Effector memory CD4-positive, alpha-beta T cell (primary cell): ENCODE data around the gene GLT6D1.

ENCODE experiments used
- DNase-seq, 3 donors: peaks; one replicate each; pipeline ENCODE4 v3.0.0-alpha.2; 2020
- H3K27ac ChIP-seq: 2 replicates; pipeline ENCODE4 v1.7.0; 2013; ENCODE audit warnings: mild to moderate bottlenecking, low read length, moderate library complexity; ENCODE audit not compliant: insufficient read depth, poor library complexity, severe bottlenecking
- H3K27me3 ChIP-seq: replicated peaks from 2 replicates; pipeline ENCODE4 v1.7.0; 2013; ENCODE audit warnings: mild to moderate bottlenecking, low read length; ENCODE audit not compliant: insufficient read depth, control insufficient read depth, poor library complexity, severe bottlenecking
- H3K36me3 ChIP-seq: 2 replicates; pipeline ENCODE4 v1.7.0; 2013; ENCODE audit warnings: mild to moderate bottlenecking, low read length, moderate library complexity; ENCODE audit not compliant: control insufficient read depth, insufficient read depth
- H3K4me1 ChIP-seq: 2 replicates; pipeline ENCODE4 v1.7.0; 2013; ENCODE audit warnings: low read length, mild to moderate bottlenecking; ENCODE audit not compliant: control insufficient read depth, insufficient read depth, poor library complexity, severe bottlenecking
- H3K4me3 ChIP-seq: 2 replicates; pipeline ENCODE4 v1.7.0; 2013; ENCODE audit warnings: low read length, low read depth, mild to moderate bottlenecking; ENCODE audit not compliant: insufficient read depth, poor library complexity, severe bottlenecking
- H3K9me3 ChIP-seq: 2 replicates; pipeline ENCODE4 v1.7.0; 2013; ENCODE audit warnings: mild to moderate bottlenecking, low read length, moderate library complexity; ENCODE audit not compliant: control insufficient read depth

GLT6D1 gene

GRCh38 chr9:135615666-135616618, 23.4 kb downstream of the GLT6D1 start:
- no peak overlapping the region for H3K4me3 ChIP-seq
- H3K36me3 ChIP-seq, result no peaks in the 10 kb centered on the region
- no peak for DNase-seq
- no peaks in the 10 kb centered on the region for H3K27me3 ChIP-seq
- H3K27ac ChIP-seq, result no peak overlapping the region
- no peaks in the 10 kb centered on the region for H3K9me3 ChIP-seq
- H3K4me1 ChIP-seq, result no peaks in the 10 kb centered on the region

DNA sequence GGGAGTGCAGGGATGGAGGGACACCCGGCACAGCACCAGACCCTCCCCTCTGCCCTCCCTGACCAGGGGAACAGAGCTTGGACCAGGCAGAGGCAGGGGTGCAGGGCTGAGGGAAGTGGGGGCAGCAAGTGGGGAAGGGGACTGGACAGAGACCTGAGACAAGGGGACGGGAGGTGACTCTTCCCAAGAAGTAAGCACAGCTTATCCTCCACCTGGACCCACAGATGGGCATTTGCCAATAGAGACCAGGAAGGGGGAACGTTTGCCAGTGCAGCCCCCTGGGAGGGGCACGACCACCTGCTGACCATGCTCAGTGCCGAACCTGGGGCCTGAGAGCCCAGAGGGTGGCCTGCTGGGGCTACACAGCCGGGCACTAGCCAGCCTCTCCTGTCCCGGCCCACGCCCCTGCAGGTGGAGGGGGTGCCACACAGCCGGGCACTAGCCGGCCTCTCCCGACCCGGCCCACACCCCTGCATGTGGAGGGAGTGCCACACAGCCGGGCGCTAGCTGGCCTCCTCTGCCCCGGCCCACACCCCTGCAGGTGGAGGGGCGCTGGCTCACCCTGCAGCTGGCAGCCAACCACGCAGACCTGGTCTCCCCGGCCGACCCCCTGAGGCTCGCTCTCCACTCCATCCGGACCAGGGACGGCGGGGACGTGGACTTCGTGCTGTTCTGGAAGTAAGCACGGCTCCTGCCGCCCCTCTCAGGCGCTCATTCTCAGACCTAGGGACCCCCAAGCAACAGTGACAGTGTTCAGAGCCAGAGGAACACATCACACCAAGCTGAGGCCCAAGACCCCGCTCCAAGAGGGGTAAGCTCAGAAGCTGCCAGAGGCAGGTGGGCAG, 24.3 kb downstream of the GLT6D1 start:
- DNase-seq, result no peak
- Histone ChIP-seq H3K4me3 (no peak overlapping the region), H3K4me1 (no peaks in the 10 kb centered on the region), H3K27me3 (no peaks in the 10 kb centered on the region), H3K36me3 (no peaks in the 10 kb centered on the region), H3K9me3 (no peaks in the 10 kb centered on the region), H3K27ac (no peak overlapping the region)

GRCh38 chr9:135613946-135614805, 25.2 kb downstream of the GLT6D1 start:
- DNase-seq, result no peak
- no peaks in the 10 kb centered on the region for H3K27me3 ChIP-seq
- H3K4me1 ChIP-seq, result no peaks in the 10 kb centered on the region
- H3K36me3 ChIP-seq, result no peaks in the 10 kb centered on the region
- H3K27ac ChIP-seq, result no peak overlapping the region
- no peaks in the 10 kb centered on the region for H3K9me3 ChIP-seq
- H3K4me3 ChIP-seq, result no peak overlapping the region

- DNase-seq, result no peak
- Histone ChIP-seq H3K9me3 (no peaks in the 10 kb centered on the region), H3K27ac (no peak overlapping the region), H3K27me3 (no peaks in the 10 kb centered on the region), H3K4me3 (no peak overlapping the region), H3K4me1 (no peaks in the 10 kb centered on the region), H3K36me3 (no peaks in the 10 kb centered on the region)
These were observed 26.1 kb downstream of the GLT6D1 start for GRCh38 chr9:135612981-135613910.

GRCh38 chr9:135612437-135612836, 26.9 kb downstream of the GLT6D1 start:
- Histone ChIP-seq H3K36me3 (no peaks in the 10 kb centered on the region), H3K9me3 (no peaks in the 10 kb centered on the region), H3K27ac (no peak overlapping the region), H3K4me1 (no peaks in the 10 kb centered on the region), H3K27me3 (no peaks in the 10 kb centered on the region), H3K4me3 (no peak overlapping the region)
- no peak for DNase-seq

GRCh38 chr9:135611875-135612209, 27.5 kb downstream of the GLT6D1 start:
- Histone ChIP-seq H3K36me3 (no peaks in the 10 kb centered on the region), H3K27ac (no peak overlapping the region), H3K4me1 (no peaks in the 10 kb centered on the region), H3K27me3 (no peaks in the 10 kb centered on the region), H3K9me3 (no peaks in the 10 kb centered on the region), H3K4me3 (no peak overlapping the region)
- no peak for DNase-seq

GRCh38 chr9:135611142-135611874, 28.0 kb downstream of the GLT6D1 start:
- no peak overlapping the region for H3K27ac ChIP-seq
- DNase-seq, result no peak
- no peaks in the 10 kb centered on the region for H3K27me3 ChIP-seq

DNA sequence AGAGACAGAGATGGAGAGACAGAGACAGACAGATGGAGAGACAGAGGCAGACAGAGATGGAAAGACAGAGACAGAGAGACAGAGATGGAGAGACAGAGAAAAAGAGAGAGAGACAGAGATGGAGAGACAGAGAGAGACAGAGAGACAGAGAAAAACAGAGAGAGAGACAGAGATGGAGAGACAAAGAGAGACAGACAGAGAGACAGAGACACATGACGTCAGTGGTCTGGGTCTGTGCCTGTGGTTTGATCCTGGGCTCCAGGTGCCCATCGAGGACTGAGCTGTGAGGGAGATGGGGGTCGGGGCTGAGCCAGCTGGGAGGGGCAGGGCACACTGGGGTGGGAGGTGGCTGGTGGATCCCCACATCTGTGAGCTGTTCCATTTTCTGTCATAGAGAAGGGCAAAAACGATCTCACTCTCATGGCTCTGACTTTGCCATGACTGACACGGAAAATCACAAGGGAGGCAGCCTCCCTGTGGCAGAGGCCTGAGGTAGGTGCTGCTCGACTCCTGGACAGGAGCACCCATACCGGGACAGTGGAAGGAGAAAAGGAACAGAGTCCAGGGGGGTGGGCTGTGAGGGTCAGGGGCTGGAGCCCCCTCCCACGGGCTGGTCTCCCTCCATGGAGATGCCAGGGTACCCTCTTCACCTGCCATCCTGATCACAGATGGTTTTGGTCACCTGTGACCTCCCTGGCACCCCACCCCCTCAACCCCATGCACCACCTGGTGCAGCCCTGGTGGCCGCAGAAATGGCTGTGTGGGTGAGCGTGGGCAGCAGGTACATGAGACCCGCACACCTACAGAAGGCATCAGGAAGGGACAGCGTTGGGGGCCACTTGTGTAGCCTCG, 28.8 kb downstream of the GLT6D1 start:
- Histone ChIP-seq H3K4me1 (no peaks in the 10 kb centered on the region), H3K9me3 (no peaks in the 10 kb centered on the region), H3K36me3 (no peaks in the 10 kb centered on the region), H3K27ac (no peak overlapping the region), H3K4me3 (no peak overlapping the region), H3K27me3 (no peaks in the 10 kb centered on the region)
- DNase-seq, result no peak

More at GRCh38 chr9:135611142-135611874, 28.0 kb downstream of the GLT6D1 start:
- no peaks in the 10 kb centered on the region for H3K9me3 ChIP-seq
- H3K36me3 ChIP-seq, result no peaks in the 10 kb centered on the region
- H3K4me1 ChIP-seq, result no peaks in the 10 kb centered on the region
- no peak overlapping the region for H3K4me3 ChIP-seq
